H9 (cell line): ENCODE measurements around the gene DCXR. TPM values are rescaled to one million over a fixed set of nuclear protein-coding genes. Genes with fewer than 3 reads are reported as not detected.

ENCODE experiments used
- DNase-seq: peaks from one replicate; pipeline ENCODE4 v3.0.0-alpha.2; 2017
- H2AFZ ChIP-seq: one replicate; pipeline ENCODE4 v1.6.1; 2013; ENCODE audit warnings: mild to moderate bottlenecking, low read length, control low read depth, moderate library complexity
- H2AK5ac ChIP-seq: 2 replicates; pipeline ENCODE4 v1.6.1; 2013; ENCODE audit warnings: low read length, control low read depth, mixed read lengths; ENCODE audit not compliant: insufficient read length
- H2BK120ac ChIP-seq: one replicate; pipeline ENCODE4 v1.6.1; 2013; ENCODE audit warnings: low read depth, mild to moderate bottlenecking, low read length, control low read depth, inconsistent platforms; ENCODE audit not compliant: poor library complexity, severe bottlenecking
- H2BK12ac ChIP-seq: 2 replicates; pipeline ENCODE4 v1.6.1; 2013; ENCODE audit warnings: low read length, control low read depth, mixed read lengths, low read depth; ENCODE audit not compliant: insufficient read length
- H2BK15ac ChIP-seq: 2 replicates; pipeline ENCODE4 v1.6.1; 2013; ENCODE audit warnings: low read depth, low read length, control low read depth
- H2BK20ac ChIP-seq: one replicate; pipeline ENCODE4 v1.6.1; 2013; ENCODE audit warnings: low read depth, mild to moderate bottlenecking, low read length, control low read depth, inconsistent platforms; ENCODE audit not compliant: poor library complexity, severe bottlenecking
- H2BK5ac ChIP-seq: 2 replicates; pipeline ENCODE4 v1.6.1; 2013; ENCODE audit warnings: low read length, control low read depth, mixed read lengths; ENCODE audit not compliant: insufficient read length
- H3K14ac ChIP-seq: 2 replicates; pipeline ENCODE4 v1.6.1; 2013; ENCODE audit warnings: low read length, control low read depth; ENCODE audit not compliant: insufficient read depth
- H3K18ac ChIP-seq: 2 replicates; pipeline ENCODE4 v1.6.1; 2013; ENCODE audit warnings: low read depth, mild to moderate bottlenecking, mixed read lengths, low read length, control low read depth; ENCODE audit not compliant: insufficient read length
- H3K23ac ChIP-seq: 2 replicates; pipeline ENCODE4 v1.6.1; 2013; ENCODE audit warnings: low read length, control low read depth, mixed read lengths, low read depth; ENCODE audit not compliant: insufficient read length
- H3K23me2 ChIP-seq: 2 replicates; pipeline ENCODE4 v1.6.1; 2013; ENCODE audit warnings: low read depth, mild to moderate bottlenecking, mixed read lengths, low read length, control low read depth; ENCODE audit not compliant: insufficient read length, poor library complexity, severe bottlenecking
- H3K27ac ChIP-seq: 2 replicates; pipeline ENCODE4 v1.5.1; 2013; ENCODE audit warnings: low read length, control low read depth, mixed read lengths, low read depth; ENCODE audit not compliant: insufficient read length
- H3K27me3 ChIP-seq: 2 replicates; pipeline ENCODE4 v1.6.1; 2013; ENCODE audit warnings: low read length, control low read depth, inconsistent platforms; ENCODE audit not compliant: insufficient read depth
- H3K4ac ChIP-seq: 2 replicates; pipeline ENCODE4 v1.6.1; 2013; ENCODE audit warnings: low read depth, mild to moderate bottlenecking, control low read depth, inconsistent platforms, low read length, moderate library complexity
- H3K4me1 ChIP-seq: 2 replicates; pipeline ENCODE4 v1.6.1; 2013; ENCODE audit warnings: low read length, control low read depth, inconsistent platforms; ENCODE audit not compliant: insufficient read depth
- H3K4me2 ChIP-seq: 2 replicates; pipeline ENCODE4 v1.6.1; 2013; ENCODE audit warnings: low read length, control low read depth, mixed read lengths; ENCODE audit not compliant: insufficient read length, insufficient read depth
- H3K56ac ChIP-seq: 2 replicates; pipeline ENCODE4 v1.6.1; 2013; ENCODE audit warnings: low read depth, mild to moderate bottlenecking, mixed read lengths, low read length, control low read depth; ENCODE audit not compliant: insufficient read length
- H3K79me1 ChIP-seq: 2 replicates; pipeline ENCODE4 v1.6.1; 2013; ENCODE audit warnings: low read depth, mild to moderate bottlenecking, moderate library complexity, low read length, control low read depth, inconsistent platforms; ENCODE audit not compliant: insufficient read depth, poor library complexity, severe bottlenecking
- H3K79me2 ChIP-seq: 2 replicates; pipeline ENCODE4 v1.6.1; 2013; ENCODE audit warnings: low read length, control low read depth, inconsistent platforms; ENCODE audit not compliant: insufficient read depth
- H3K9ac ChIP-seq: 2 replicates; pipeline ENCODE4 v1.6.1; 2013; ENCODE audit warnings: low read length, control low read depth, mixed read lengths; ENCODE audit not compliant: insufficient read length; ENCODE audit errors: extremely low read depth
- H3K9me3 ChIP-seq: one replicate; pipeline ENCODE4 v1.6.1; 2013; ENCODE audit warnings: low read depth, low read length, inconsistent platforms; ENCODE audit not compliant: control insufficient read depth
- H3T11ph ChIP-seq: one replicate; pipeline ENCODE4 v1.6.1; 2013; ENCODE audit warnings: mild to moderate bottlenecking, low read length, control low read depth, inconsistent platforms
- H4K20me1 ChIP-seq: one replicate; pipeline ENCODE4 v1.6.1; 2013; ENCODE audit not compliant: control insufficient read depth, insufficient read length, insufficient read depth
- H4K5ac ChIP-seq: 2 replicates; pipeline ENCODE4 v1.6.1; 2013; ENCODE audit warnings: low read depth, mild to moderate bottlenecking, mixed read lengths, low read length, control low read depth; ENCODE audit not compliant: insufficient read length
- H4K8ac ChIP-seq: replicated peaks from 2 replicates; pipeline ENCODE4 v1.6.1; 2013; ENCODE audit warnings: low read length, control low read depth, mixed read lengths, low read depth; ENCODE audit not compliant: insufficient read length
- H4K91ac ChIP-seq: 2 replicates; pipeline ENCODE4 v1.6.1; 2013; ENCODE audit warnings: low read depth, mild to moderate bottlenecking, moderate library complexity, mixed read lengths, low read length, control low read depth; ENCODE audit not compliant: insufficient read length
- H3K27ac Mint-ChIP-seq, 3 experiments: 2 replicates in 2 of 3; 3 replicates in 1 of 3; pipeline ENCODE4 v1.8.0; 2020 to 2021; ENCODE audit warnings: mixed read lengths in 3 of 3, mild to moderate bottlenecking in 1 of 3, moderate library complexity in 1 of 3
- H3K27me3 Mint-ChIP-seq: 2 replicates; pipeline ENCODE4 v1.8.0; 2021; ENCODE audit warnings: low read depth, mild to moderate bottlenecking, moderate library complexity, mixed read lengths
- H3K36me3 Mint-ChIP-seq, 3 experiments: 2 replicates in 2 of 3; 3 replicates in 1 of 3; pipeline ENCODE4 v1.8.0; 2020 to 2021; ENCODE audit warnings: low read depth in 3 of 3, mixed read lengths in 3 of 3; ENCODE audit not compliant: insufficient read depth in 1 of 3
- H3K4me1 Mint-ChIP-seq, 2 experiments: 2 replicates each; pipeline ENCODE4 v1.8.0; 2020; ENCODE audit warnings: mixed read lengths in 2 of 2
- H3K4me3 Mint-ChIP-seq, 2 experiments: 2 replicates in 1 of 2; 3 replicates in 1 of 2; pipeline ENCODE4 v1.8.0; 2020 to 2021; ENCODE audit warnings: mild to moderate bottlenecking in 2 of 2, mixed read lengths in 2 of 2, moderate library complexity in 1 of 2
- H3K9me3 Mint-ChIP-seq, 2 experiments: 2 replicates in 1 of 2; 3 replicates in 1 of 2; pipeline ENCODE4 v1.8.0; 2020; ENCODE audit warnings: mild to moderate bottlenecking in 2 of 2, mixed read lengths in 2 of 2, moderate library complexity in 1 of 2
- WGBS: extraction: QIAGEN DNeasy Blood & Tissue Kit; methylation state at CpG from one replicate; pipeline ENCODE4 v1.1.7; 2013; ENCODE audit warnings: missing lambda C conversion rate, low lambda C conversion rate, mixed read lengths; ENCODE audit not compliant: insufficient read length; ENCODE audit errors: extremely low coverage; 5-methylcytosine and 5-hydroxymethylcytosine counted together
- total RNA-seq: library from RNA; stranded (reverse); gene quantifications from 2 replicates; pipeline ENCODE4 v1.2.1, GENCODE V29; 2021
- TF ChIP-seq, protein P1 (sequence below): fragments of 200-600 bp; sonication (generic); conservative IDR thresholded peaks from 3 replicates; pipeline ENCODE4 v1.8.0; 2021; ENCODE audit warnings: antibody characterized with exemption, mild to moderate bottlenecking

The DCXR gene
- total RNA-seq, 1 experiment from 2014 or later, result 93.6 TPM

DNA sequence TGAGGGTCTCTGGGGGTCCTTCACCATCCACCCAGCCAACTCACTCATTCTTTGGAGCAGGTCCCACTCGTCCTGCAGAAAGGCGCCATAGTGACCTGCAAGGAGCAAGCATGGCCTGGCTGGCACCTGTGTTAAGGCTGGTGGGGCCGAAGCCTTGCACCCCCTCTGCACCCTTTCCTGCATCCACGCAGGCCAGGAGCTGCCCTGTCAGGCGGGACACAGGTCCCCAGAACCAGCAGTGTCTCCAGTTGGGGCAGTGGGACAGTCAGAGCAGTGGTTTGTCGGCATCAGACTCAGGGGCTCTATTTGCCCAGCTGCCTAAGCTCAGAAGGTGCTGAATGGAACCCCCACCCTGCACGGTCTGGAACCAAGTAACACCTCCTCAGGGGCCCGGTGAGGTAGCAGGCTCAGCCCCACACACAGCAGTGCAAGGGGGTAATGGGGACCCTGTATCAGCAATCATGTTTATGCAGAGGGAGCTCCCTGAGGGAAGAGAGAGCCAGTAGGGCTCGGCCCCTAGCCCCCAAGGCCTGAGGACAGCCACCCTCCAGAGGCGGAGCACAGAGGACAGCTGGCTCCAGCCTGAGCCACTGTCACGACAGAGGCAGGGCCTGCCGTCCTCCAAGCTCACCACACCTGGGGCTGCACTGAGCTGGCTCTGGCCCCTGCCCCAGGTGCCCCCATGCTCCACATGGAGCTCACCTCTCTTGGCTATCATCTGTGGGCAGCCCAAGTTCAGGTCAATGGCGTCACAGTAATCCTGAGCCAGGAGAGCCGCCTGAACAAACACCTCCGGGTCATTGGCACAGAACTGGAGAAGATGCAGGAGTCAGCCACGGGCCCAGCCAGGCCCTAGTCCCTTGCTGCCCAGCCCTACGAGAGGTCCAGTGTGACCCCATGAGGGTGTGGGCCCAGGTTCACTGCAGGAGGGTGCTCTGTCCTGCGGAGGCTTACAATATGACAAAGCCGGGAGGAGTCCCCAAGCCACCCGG is 26.2 kb upstream of the DCXR start:
- Histone ChIP-seq H3K18ac (no peak overlapping the region), H2BK15ac (no peak overlapping the region), H2BK20ac (no peak overlapping the region), H3K9ac (no peak overlapping the region), H3K56ac (no peak overlapping the region), H3K14ac (no peak overlapping the region), H2AK5ac (no peak overlapping the region), H3K4ac (no peak overlapping the region), H3K23me2 (peaks cover 15% of the 10 kb centered on the region), H4K20me1 (no peaks in the 10 kb centered on the region), H3K79me1 (no peaks in the 10 kb centered on the region), H4K5ac (no peak overlapping the region), H2BK120ac (no peak overlapping the region), H4K91ac (no peak overlapping the region), H2BK12ac (no peak overlapping the region), H3K27me3 (no peaks in the 10 kb centered on the region), H4K8ac (no peak overlapping the region), H3K79me2 (no peaks in the 10 kb centered on the region), H3K4me2 (no peak overlapping the region), H3K9me3 (no peaks in the 10 kb centered on the region), H2AFZ (no peak overlapping the region), H3T11ph (no peak overlapping the region), H2BK5ac (no peak overlapping the region), H3K23ac (no peak overlapping the region), H3K4me1 (no peaks in the 10 kb centered on the region), H3K27ac (no peak overlapping the region)
- no peak overlapping the region for H3K27ac Mint-ChIP-seq
- DNase-seq, result no peak
- H3K9me3 Mint-ChIP-seq, result no peaks in the 10 kb centered on the region; a peak in 1 of 5 replicates
- TF ChIP-seq, protein P1, sequence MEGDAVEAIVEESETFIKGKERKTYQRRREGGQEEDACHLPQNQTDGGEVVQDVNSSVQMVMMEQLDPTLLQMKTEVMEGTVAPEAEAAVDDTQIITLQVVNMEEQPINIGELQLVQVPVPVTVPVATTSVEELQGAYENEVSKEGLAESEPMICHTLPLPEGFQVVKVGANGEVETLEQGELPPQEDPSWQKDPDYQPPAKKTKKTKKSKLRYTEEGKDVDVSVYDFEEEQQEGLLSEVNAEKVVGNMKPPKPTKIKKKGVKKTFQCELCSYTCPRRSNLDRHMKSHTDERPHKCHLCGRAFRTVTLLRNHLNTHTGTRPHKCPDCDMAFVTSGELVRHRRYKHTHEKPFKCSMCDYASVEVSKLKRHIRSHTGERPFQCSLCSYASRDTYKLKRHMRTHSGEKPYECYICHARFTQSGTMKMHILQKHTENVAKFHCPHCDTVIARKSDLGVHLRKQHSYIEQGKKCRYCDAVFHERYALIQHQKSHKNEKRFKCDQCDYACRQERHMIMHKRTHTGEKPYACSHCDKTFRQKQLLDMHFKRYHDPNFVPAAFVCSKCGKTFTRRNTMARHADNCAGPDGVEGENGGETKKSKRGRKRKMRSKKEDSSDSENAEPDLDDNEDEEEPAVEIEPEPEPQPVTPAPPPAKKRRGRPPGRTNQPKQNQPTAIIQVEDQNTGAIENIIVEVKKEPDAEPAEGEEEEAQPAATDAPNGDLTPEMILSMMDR, result no peak
- H3K27me3 Mint-ChIP-seq, result peaks cover 4% of the 10 kb centered on the region; the same call in 1 of the 2 replicates
- no CpG with 5 or more reads among the region's 20 CpGs for WGBS
- H3K36me3 Mint-ChIP-seq, result peaks cover 4 to 17% (median 13%) of the 10 kb centered on the region in 3 experiments
- H3K4me3 Mint-ChIP-seq, result peak overlapping the region; percentile 70 to 73; a peak in 4 of 5 replicates
- peaks cover 4 to 5% of the 10 kb centered on the region in 2 experiments for H3K4me1 Mint-ChIP-seq
